Femur (tissue), 1 donor: ENCODE data around the gene STK17B.

ENCODE experiments used
- DNase-seq: peaks from one replicate; pipeline ENCODE4 v3.0.0-alpha.2; 2017

The STK17B gene

DNA sequence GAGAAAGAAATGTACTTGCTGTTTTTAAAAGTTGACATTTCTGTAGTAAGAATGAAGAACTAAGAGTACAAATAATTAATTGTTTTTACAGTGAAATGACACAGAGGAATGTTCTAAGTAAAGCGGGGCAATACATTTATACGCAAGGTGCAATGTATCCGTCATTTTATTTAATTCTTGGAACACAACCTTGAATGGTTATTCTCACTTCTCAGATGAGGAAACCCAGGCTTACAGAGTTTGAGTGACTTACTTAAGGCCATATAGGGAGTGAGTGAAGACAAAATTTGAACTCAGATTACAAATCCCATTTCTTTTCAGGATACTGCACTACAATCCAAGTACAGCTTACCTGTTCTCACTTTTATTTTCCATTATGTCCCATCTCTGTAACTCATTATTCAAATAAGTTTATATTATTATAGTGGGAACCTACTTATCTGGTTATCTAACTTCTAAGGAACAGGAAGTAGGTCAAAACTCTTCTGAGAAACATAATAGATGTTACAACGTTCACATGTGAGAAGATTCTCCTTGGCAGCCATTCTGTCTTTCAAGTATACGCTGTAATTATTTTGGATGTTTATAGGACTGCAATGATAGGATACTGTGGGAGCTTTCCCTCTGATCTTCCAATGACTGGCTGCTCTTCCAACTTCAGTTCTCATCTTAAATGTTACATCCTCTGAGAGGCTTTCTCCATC lies 12.3 kb upstream of the STK17B start:
- DNase-seq = no peak

GRCh38 chr2:196183172-196183473 lies 11.7 kb upstream of the STK17B start:
- DNase-seq = no peak

GRCh38 chr2:196182439-196183171 lies 11.2 kb upstream of the STK17B start:
- no peak for DNase-seq

GRCh38 chr2:196181484-196181883 lies 10.1 kb upstream of the STK17B start:
- peak; percentile 21 for DNase-seq

DNA sequence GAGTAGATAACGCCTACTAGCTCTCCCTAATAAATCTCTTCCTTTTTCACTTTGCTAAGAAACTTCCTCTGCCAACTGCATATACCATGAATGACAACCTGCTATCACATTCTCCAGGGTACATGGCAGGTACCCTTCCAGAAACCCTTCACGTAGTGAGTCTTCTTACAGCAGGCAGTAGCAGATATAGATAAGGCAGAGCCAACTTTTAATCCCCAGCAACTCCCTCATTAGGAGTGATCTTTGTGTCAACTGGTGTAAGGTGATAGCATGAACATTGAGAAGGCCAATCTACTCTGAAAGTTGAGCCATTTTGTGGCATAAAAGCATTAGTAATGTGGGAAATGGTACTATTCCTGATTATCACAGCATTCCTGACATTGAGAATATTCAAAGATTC lies 5.7 kb upstream of the STK17B start:
- DNase-seq = no peak

GRCh38 chr2:196176142-196176738 lies 4.9 kb upstream of the STK17B start:
- DNase-seq = peak; percentile 47

GRCh38 chr2:196174404-196174803 lies 3.0 kb upstream of the STK17B start:
- no peak for DNase-seq

DNA sequence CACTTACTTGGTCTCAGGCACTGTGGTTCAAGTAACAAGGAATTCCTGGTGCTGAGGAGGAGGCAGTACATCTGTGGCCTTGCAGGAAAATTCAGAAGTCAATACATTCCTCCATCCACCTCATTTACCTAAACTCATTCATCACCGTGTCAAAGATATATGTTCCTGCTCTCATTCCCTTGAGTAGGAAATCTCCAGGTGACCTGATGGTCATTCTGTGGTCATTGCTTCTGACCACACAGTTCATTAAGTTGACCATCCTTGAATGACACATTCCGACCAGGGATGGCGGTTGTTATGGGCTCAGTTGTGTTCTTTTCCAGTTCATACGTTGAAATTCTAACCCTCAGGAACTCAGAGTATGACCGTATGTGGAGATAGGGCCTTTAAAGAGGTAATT lies 2.1 kb upstream of the STK17B start:
- DNase-seq = no peak

GRCh38 chr2:196172951-196173350 lies 1.6 kb upstream of the STK17B start:
- DNase-seq = no peak

GRCh38 chr2:196171946-196172345 lies 568 bp upstream of the STK17B start:
- DNase-seq = no peak

DNA sequence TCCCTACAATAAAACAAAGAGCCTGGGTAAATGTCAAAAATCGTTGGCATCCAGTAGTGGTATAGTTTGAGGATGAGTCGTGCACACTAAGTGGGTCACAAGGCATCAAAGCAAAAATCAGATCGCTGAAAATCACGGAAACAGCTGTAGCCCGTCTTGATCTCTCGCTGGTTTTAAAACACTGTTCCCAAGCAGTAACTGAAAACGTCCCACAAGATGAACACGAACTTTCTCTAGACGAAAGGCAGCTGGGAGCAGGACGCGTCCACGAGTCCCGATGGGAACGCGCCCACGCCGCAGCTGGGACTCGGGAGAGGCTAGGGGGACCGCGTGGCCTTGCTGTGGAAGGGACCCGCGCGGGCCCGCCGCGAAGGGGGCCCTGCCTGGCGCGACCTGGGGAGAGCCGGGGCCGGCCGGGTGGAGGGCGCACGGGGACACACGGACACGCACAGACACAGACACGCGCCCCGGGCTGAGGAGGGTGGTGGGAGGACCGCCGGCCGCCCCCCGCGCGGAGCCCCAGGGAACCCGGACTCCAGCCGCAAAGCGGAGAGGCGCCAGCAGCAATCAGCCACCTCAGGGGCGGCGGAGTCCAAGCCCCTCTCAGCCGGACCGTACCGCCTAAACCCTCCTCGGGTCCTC lies 651 bp downstream of the STK17B start:
- peak; percentile 51 for DNase-seq

DNA sequence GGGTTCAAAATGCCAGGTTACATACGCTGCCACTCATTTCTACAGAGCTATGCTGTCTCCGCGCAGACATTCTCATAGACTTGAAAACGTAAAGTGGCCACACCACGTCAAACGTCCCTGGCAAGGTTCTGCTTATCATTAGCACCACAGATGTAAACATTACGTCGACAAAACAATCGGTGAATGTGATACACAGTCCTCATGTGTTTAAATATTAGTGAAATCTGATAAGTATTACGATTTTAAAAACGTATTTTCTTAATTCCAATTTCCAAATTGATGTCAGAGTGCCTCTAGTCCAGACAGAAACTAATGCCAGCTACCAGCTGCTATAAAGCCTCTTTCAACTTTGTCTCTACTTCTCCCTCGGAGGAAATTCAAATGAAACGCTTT lies 1.2 kb downstream of the STK17B start:
- DNase-seq = peak; percentile 47

DNA sequence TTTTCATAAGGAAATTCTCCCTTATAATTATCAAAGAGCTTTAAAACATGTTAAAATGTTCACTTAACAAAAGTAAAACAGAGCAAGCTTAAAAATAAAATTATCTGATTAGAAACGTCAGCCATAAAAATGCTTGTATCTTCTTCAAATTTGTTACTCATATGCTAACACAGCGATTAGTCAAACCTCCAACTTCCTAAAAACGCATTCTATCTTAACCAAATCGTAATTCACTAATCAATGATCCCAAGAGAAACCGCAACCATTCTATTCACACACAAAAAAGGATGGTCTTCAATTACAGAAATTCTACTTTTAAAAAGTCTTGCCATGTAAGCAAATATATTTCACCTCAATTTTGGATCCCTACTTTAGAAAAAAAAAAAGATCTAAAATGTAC lies 1.9 kb downstream of the STK17B start:
- DNase-seq = no peak

- no peak for DNase-seq
Measured at GRCh38 chr2:196168181-196168580, 3.2 kb downstream of the STK17B start.

- no peak for DNase-seq
Measured at GRCh38 chr2:196167666-196168065, 3.7 kb downstream of the STK17B start.

DNA sequence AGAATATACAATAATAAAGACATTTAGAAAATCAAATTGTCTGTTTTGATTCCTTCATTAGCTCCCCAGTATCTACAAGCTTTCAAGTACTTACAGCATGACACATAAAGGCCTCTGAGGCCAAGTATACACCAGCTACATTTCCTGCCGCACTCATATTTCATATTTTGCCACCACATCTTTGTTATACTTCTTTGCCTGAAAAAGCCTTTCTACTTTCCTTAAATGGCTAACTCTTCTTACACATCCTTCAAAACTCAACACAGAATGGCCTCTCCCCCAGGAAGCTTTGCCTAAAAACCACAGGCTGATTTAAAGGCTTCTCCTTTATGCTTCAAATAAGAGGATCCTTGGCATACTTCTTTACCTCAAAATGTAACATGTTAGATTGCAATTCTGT lies 4.5 kb downstream of the STK17B start:
- no peak for DNase-seq

GRCh38 chr2:196165016-196165415 lies 6.4 kb downstream of the STK17B start:
- no peak for DNase-seq

DNA sequence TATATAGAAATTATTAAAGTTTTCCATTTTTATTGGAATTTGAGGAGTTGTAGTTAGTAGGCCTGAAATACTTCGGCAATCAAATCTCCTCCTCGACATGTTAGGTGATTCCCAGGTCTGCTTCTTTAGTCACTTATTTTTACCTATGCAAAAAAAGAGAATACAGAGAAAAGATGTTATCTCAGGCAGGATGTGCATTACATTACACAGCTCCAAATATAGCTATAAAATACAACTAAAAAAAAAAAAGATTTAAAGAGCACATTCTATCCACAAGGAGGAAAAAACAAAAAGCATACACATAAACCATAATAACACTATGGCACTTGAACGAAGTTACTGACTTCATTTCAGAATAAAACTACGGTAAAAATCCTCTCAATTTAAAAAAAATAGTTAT lies 8.1 kb downstream of the STK17B start:
- DNase-seq = no peak

- no peak for DNase-seq
Measured at GRCh38 chr2:196162586-196163175, 8.7 kb downstream of the STK17B start.

DNA sequence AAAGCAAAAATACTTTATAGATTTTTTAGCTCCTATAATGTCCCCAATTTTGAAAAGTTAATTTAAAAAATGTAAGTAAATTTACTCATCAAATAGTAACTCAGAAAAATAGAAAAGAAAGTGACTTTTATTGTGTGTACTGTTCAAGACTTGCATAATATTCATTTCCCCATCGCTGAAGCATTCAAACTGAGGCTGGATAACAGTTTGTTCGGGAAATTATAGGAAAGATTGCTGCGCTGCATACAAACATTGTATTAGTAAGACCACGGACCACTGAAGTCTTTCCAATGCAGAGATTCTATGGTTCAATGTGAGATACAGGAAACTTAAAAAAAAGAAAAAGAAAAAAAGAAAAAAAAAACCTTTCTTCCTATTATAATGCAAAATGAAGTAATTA lies 10.4 kb downstream of the STK17B start:
- no peak for DNase-seq

- peak; percentile 58 for DNase-seq
Measured at GRCh38 chr2:196160101-196160500, 11.3 kb downstream of the STK17B start.

GRCh38 chr2:196159221-196159892 lies 12.0 kb downstream of the STK17B start:
- no peak for DNase-seq

DNA sequence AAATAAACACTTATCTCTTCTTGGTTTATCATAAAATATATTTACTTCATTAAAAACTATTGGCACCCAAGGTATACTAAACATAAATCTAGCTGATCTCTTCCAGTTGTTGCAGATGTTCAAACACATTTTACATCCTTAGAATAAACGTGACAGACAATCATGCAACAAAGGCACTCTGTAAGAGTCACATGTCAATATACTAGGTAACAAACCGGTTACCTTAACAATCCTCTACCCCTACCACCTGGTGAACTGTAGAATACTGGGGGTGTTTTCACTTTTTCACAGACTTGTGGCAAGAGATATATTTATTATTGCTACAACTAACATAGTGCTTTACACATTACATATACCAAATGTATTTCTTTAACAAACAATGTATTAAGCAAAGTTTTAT lies 15.8 kb downstream of the STK17B start:
- no peak for DNase-seq
